Measurements from ENCODE around the gene RALB.
"Not testable (repeated sequence)": the region's sequence is repeated elsewhere in the genome, so short reads cannot be mapped to it uniquely, and the experiment has no call there.

Gene RALB

GRCh38 chr2:120253021-120253882, 600 bp downstream of the RALB start:
- no peaks in the 10 kb centered on the region for H3K27me3 ChIP-seq (ENCODE audit: control insufficient read depth in 1 of 2, insufficient read depth in 2 of 2, low read length in 2 of 2)
- peak overlapping the region; percentile 67 for H3K27ac ChIP-seq (ENCODE audit: low read depth, low read length)
- no peaks in the 10 kb centered on the region for H3K36me3 ChIP-seq (ENCODE audit: control insufficient read depth in 1 of 2, insufficient read depth in 2 of 2, low read length in 2 of 2)
- peak overlapping the region; percentile 60 to 73 for H3K9ac ChIP-seq (ENCODE audit: low read depth in 1 of 2, low read length in 2 of 2)
- peak overlapping the region; percentile 82 to 93 for H3K4me3 ChIP-seq (ENCODE audit: low read depth in 1 of 2, low read length in 2 of 2)
- peaks cover 27 to 34% of the 10 kb centered on the region in 2 donors for H3K4me1 ChIP-seq (ENCODE audit: control insufficient read depth in 1 of 2, insufficient read depth in 2 of 2, low read length in 2 of 2)
- no peaks in the 10 kb centered on the region for H3K9me3 ChIP-seq (ENCODE audit: control insufficient read depth in 1 of 2, low read length in 2 of 2)

GRCh38 chr2:120254178-120254577, 1.5 kb downstream of the RALB start:
- peaks cover 30 to 35% of the 10 kb centered on the region in 2 donors for H3K4me1 ChIP-seq (ENCODE audit: control insufficient read depth in 1 of 2, insufficient read depth in 2 of 2, low read length in 2 of 2)

GRCh38 chr2:120255071-120255470, 2.4 kb downstream of the RALB start:
- Histone ChIP-seq H3K9ac (ENCODE audit: low read depth in 1 of 2, low read length in 2 of 2) (no peak overlapping the region), H3K36me3 (ENCODE audit: control insufficient read depth in 1 of 2, insufficient read depth in 2 of 2, low read length in 2 of 2) (no peaks in the 10 kb centered on the region), H3K27me3 (ENCODE audit: control insufficient read depth in 1 of 2, insufficient read depth in 2 of 2, low read length in 2 of 2) (no peaks in the 10 kb centered on the region), H3K27ac (ENCODE audit: low read depth, low read length) (no peak overlapping the region), H3K4me1 (ENCODE audit: control insufficient read depth in 1 of 2, insufficient read depth in 2 of 2, low read length in 2 of 2) (peaks cover 30 to 35% of the 10 kb centered on the region in 2 donors), H3K9me3 (ENCODE audit: control insufficient read depth in 1 of 2, low read length in 2 of 2) (peaks cover 0 to under 1% of the 10 kb centered on the region in 2 donors), H3K4me3 (ENCODE audit: low read depth in 1 of 2, low read length in 2 of 2) (no peak overlapping the region)

More at GRCh38 chr2:120254178-120254577, 1.5 kb downstream of the RALB start:
- H3K36me3 ChIP-seq (ENCODE audit: control insufficient read depth in 1 of 2, insufficient read depth in 2 of 2, low read length in 2 of 2) = no peaks in the 10 kb centered on the region
- H3K9me3 ChIP-seq (ENCODE audit: control insufficient read depth in 1 of 2, low read length in 2 of 2) = no peaks in the 10 kb centered on the region
- H3K9ac ChIP-seq (ENCODE audit: low read depth in 1 of 2, low read length in 2 of 2) = peak overlapping the region; percentile 60 to 73
- no peaks in the 10 kb centered on the region for H3K27me3 ChIP-seq (ENCODE audit: control insufficient read depth in 1 of 2, insufficient read depth in 2 of 2, low read length in 2 of 2)
- H3K4me3 ChIP-seq (ENCODE audit: low read depth in 1 of 2, low read length in 2 of 2) = peak overlapping the region; percentile 82 to 93
- H3K27ac ChIP-seq (ENCODE audit: low read depth, low read length) = no peak overlapping the region

GRCh38 chr2:120255986-120256650, 3.5 kb downstream of the RALB start:
- Histone ChIP-seq H3K27ac (ENCODE audit: low read depth, low read length) (no peak overlapping the region), H3K4me1 (ENCODE audit: control insufficient read depth in 1 of 2, insufficient read depth in 2 of 2, low read length in 2 of 2) (peaks cover 34 to 35% of the 10 kb centered on the region in 2 donors)

GRCh38 chr2:120256651-120257000, 4.0 kb downstream of the RALB start:
- H3K36me3 ChIP-seq (ENCODE audit: control insufficient read depth in 1 of 2, insufficient read depth in 2 of 2, low read length in 2 of 2) = no peaks in the 10 kb centered on the region
- H3K4me3 ChIP-seq (ENCODE audit: low read depth in 1 of 2, low read length in 2 of 2) = no peak overlapping the region
- peaks cover 3 to 5% of the 10 kb centered on the region in 2 donors for H3K9me3 ChIP-seq (ENCODE audit: control insufficient read depth in 1 of 2, low read length in 2 of 2)
- no peak overlapping the region for H3K9ac ChIP-seq (ENCODE audit: low read depth in 1 of 2, low read length in 2 of 2)
- no peaks in the 10 kb centered on the region for H3K27me3 ChIP-seq (ENCODE audit: control insufficient read depth in 1 of 2, insufficient read depth in 2 of 2, low read length in 2 of 2)
- peaks cover 31 to 33% of the 10 kb centered on the region in 2 donors for H3K4me1 ChIP-seq (ENCODE audit: control insufficient read depth in 1 of 2, insufficient read depth in 2 of 2, low read length in 2 of 2)
- no peak overlapping the region for H3K27ac ChIP-seq (ENCODE audit: low read depth, low read length)

More at GRCh38 chr2:120255986-120256650, 3.5 kb downstream of the RALB start:
- Histone ChIP-seq H3K9ac (ENCODE audit: low read depth in 1 of 2, low read length in 2 of 2) (no peak overlapping the region), H3K9me3 (ENCODE audit: control insufficient read depth in 1 of 2, low read length in 2 of 2) (peaks cover 3 to 5% of the 10 kb centered on the region in 2 donors), H3K4me3 (ENCODE audit: low read depth in 1 of 2, low read length in 2 of 2) (no peak overlapping the region), H3K27me3 (ENCODE audit: control insufficient read depth in 1 of 2, insufficient read depth in 2 of 2, low read length in 2 of 2) (no peaks in the 10 kb centered on the region), H3K36me3 (ENCODE audit: control insufficient read depth in 1 of 2, insufficient read depth in 2 of 2, low read length in 2 of 2) (no peaks in the 10 kb centered on the region)

- no peak overlapping the region for H3K9ac ChIP-seq (ENCODE audit: low read depth in 1 of 2, low read length in 2 of 2)
- H3K9me3 ChIP-seq (ENCODE audit: control insufficient read depth in 1 of 2, low read length in 2 of 2) = peaks cover 3 to 5% of the 10 kb centered on the region in 2 donors
- no peak overlapping the region for H3K27ac ChIP-seq (ENCODE audit: low read depth, low read length)
- H3K4me1 ChIP-seq (ENCODE audit: control insufficient read depth in 1 of 2, insufficient read depth in 2 of 2, low read length in 2 of 2) = peaks cover 27% of the 10 kb centered on the region in 2 donors
- H3K4me3 ChIP-seq (ENCODE audit: low read depth in 1 of 2, low read length in 2 of 2) = no peak overlapping the region
- H3K27me3 ChIP-seq (ENCODE audit: control insufficient read depth in 1 of 2, insufficient read depth in 2 of 2, low read length in 2 of 2) = no peaks in the 10 kb centered on the region
- H3K36me3 ChIP-seq (ENCODE audit: control insufficient read depth in 1 of 2, insufficient read depth in 2 of 2, low read length in 2 of 2) = no peaks in the 10 kb centered on the region
Observed at GRCh38 chr2:120257522-120257921, 4.9 kb downstream of the RALB start.

GRCh38 chr2:120258196-120258595, 5.5 kb downstream of the RALB start:
- Histone ChIP-seq H3K9ac (ENCODE audit: low read depth in 1 of 2, low read length in 2 of 2) (no peak overlapping the region), H3K4me1 (ENCODE audit: control insufficient read depth in 1 of 2, insufficient read depth in 2 of 2, low read length in 2 of 2) (peaks cover 27% of the 10 kb centered on the region in 2 donors), H3K9me3 (ENCODE audit: control insufficient read depth in 1 of 2, low read length in 2 of 2) (peaks cover 3 to 5% of the 10 kb centered on the region in 2 donors), H3K27me3 (ENCODE audit: control insufficient read depth in 1 of 2, insufficient read depth in 2 of 2, low read length in 2 of 2) (no peaks in the 10 kb centered on the region), H3K27ac (ENCODE audit: low read depth, low read length) (no peak overlapping the region), H3K36me3 (ENCODE audit: control insufficient read depth in 1 of 2, insufficient read depth in 2 of 2, low read length in 2 of 2) (no peaks in the 10 kb centered on the region), H3K4me3 (ENCODE audit: low read depth in 1 of 2, low read length in 2 of 2) (no peak overlapping the region)

GRCh38 chr2:120259939-120260338, 7.3 kb downstream of the RALB start:
- not testable (repeated sequence) for H3K9ac ChIP-seq (ENCODE audit: low read depth in 1 of 2, low read length in 2 of 2); H3K36me3 ChIP-seq (ENCODE audit: control insufficient read depth in 1 of 2, insufficient read depth in 2 of 2, low read length in 2 of 2); H3K27me3 ChIP-seq (ENCODE audit: control insufficient read depth in 1 of 2, insufficient read depth in 2 of 2, low read length in 2 of 2); H3K27ac ChIP-seq (ENCODE audit: low read depth, low read length); H3K9me3 ChIP-seq (ENCODE audit: control insufficient read depth in 1 of 2, low read length in 2 of 2); H3K4me3 ChIP-seq (ENCODE audit: low read depth in 1 of 2, low read length in 2 of 2)
- peaks cover 16 to 18% of the 10 kb centered on the region in 2 donors for H3K4me1 ChIP-seq (ENCODE audit: control insufficient read depth in 1 of 2, insufficient read depth in 2 of 2, low read length in 2 of 2)

- H3K4me3 ChIP-seq (ENCODE audit: low read depth in 1 of 2, low read length in 2 of 2) = no peak overlapping the region
- peaks cover 16 to 18% of the 10 kb centered on the region in 2 donors for H3K4me1 ChIP-seq (ENCODE audit: control insufficient read depth in 1 of 2, insufficient read depth in 2 of 2, low read length in 2 of 2)
- H3K9me3 ChIP-seq (ENCODE audit: control insufficient read depth in 1 of 2, low read length in 2 of 2) = peaks cover 3 to 5% of the 10 kb centered on the region in 2 donors
- H3K27me3 ChIP-seq (ENCODE audit: control insufficient read depth in 1 of 2, insufficient read depth in 2 of 2, low read length in 2 of 2) = no peaks in the 10 kb centered on the region
- no peak overlapping the region for H3K27ac ChIP-seq (ENCODE audit: low read depth, low read length)
- no peak overlapping the region for H3K9ac ChIP-seq (ENCODE audit: low read depth in 1 of 2, low read length in 2 of 2)
- no peaks in the 10 kb centered on the region for H3K36me3 ChIP-seq (ENCODE audit: control insufficient read depth in 1 of 2, insufficient read depth in 2 of 2, low read length in 2 of 2)
Observed at GRCh38 chr2:120260736-120261135, 8.1 kb downstream of the RALB start.

GRCh38 chr2:120261387-120262006, 8.8 kb downstream of the RALB start:
- no peak overlapping the region for H3K9ac ChIP-seq (ENCODE audit: low read depth in 1 of 2, low read length in 2 of 2)
- H3K27me3 ChIP-seq (ENCODE audit: control insufficient read depth in 1 of 2, insufficient read depth in 2 of 2, low read length in 2 of 2) = no peaks in the 10 kb centered on the region
- no peak overlapping the region for H3K27ac ChIP-seq (ENCODE audit: low read depth, low read length)
- peaks cover 3 to 5% of the 10 kb centered on the region in 2 donors for H3K9me3 ChIP-seq (ENCODE audit: control insufficient read depth in 1 of 2, low read length in 2 of 2)
- peaks cover 16 to 18% of the 10 kb centered on the region in 2 donors for H3K4me1 ChIP-seq (ENCODE audit: control insufficient read depth in 1 of 2, insufficient read depth in 2 of 2, low read length in 2 of 2)
- no peak overlapping the region for H3K4me3 ChIP-seq (ENCODE audit: low read depth in 1 of 2, low read length in 2 of 2)
- no peaks in the 10 kb centered on the region for H3K36me3 ChIP-seq (ENCODE audit: control insufficient read depth in 1 of 2, insufficient read depth in 2 of 2, low read length in 2 of 2)

Data from duodenal mucosa (tissue), 2 donors.